Lung (tissue), 12 donors: ENCODE measurements around the gene PODXL. TPM values are rescaled to one million over a fixed set of nuclear protein-coding genes. Genes with fewer than 3 reads are reported as not detected.

Source experiments
- ATAC-seq: fragments of 200-7000 bp; cut with Tn5 transposase; one replicate; pipeline ENCODE4 v1.9.1; 2020; ENCODE audit warnings: moderate number of reproducible peaks; ENCODE audit not compliant: insufficient read depth, low FRiP score
- DNase-seq, 3 donors: peaks; one replicate each; pipeline ENCODE4 v3.0.0-alpha.2; 2013 to 2017
- H3K27ac ChIP-seq, 2 donors: one replicate each; pipeline ENCODE4 v1.5.1; 2013; ENCODE audit warnings: mild to moderate bottlenecking in 2 of 2, moderate library complexity in 2 of 2, control low read depth in 1 of 2, inconsistent platforms in 1 of 2, low read depth in 1 of 2, low read length in 1 of 2
- H3K27me3 ChIP-seq, 3 donors: one replicate each; pipeline ENCODE4 v1.5.1; 2013; ENCODE audit warnings: low read length in 2 of 3; ENCODE audit not compliant: control insufficient read depth in 3 of 3, insufficient read depth in 3 of 3
- H3K36me3 ChIP-seq, 4 donors: one replicate each; pipeline ENCODE4 v1.5.1; 2013; ENCODE audit warnings: low read length in 4 of 4, mild to moderate bottlenecking in 1 of 4, moderate library complexity in 1 of 4; ENCODE audit not compliant: control insufficient read depth in 4 of 4, insufficient read depth in 4 of 4
- H3K4me1 ChIP-seq, 5 donors: one replicate each; pipeline ENCODE4 v1.5.1; 2013; ENCODE audit warnings: low read length in 5 of 5, mild to moderate bottlenecking in 2 of 5, moderate library complexity in 1 of 5; ENCODE audit not compliant: control insufficient read depth in 5 of 5, insufficient read depth in 5 of 5
- H3K4me3 ChIP-seq: one replicate; pipeline ENCODE4 v1.5.1; 2013; ENCODE audit warnings: mild to moderate bottlenecking, control low read depth, moderate library complexity
- H3K9ac ChIP-seq, 2 donors: one replicate each; pipeline ENCODE4 v1.5.1; 2013; ENCODE audit warnings: low read length in 2 of 2, control low read depth in 1 of 2; ENCODE audit not compliant: insufficient read depth in 1 of 2
- H3K9me3 ChIP-seq, 4 donors: one replicate each; pipeline ENCODE4 v1.5.1; 2013; ENCODE audit warnings: low read length in 3 of 4, mild to moderate bottlenecking in 1 of 4, moderate library complexity in 1 of 4; ENCODE audit not compliant: control insufficient read depth in 4 of 4, insufficient read depth in 3 of 4
- WGBS, 2 donors: extraction: QIAGEN DNeasy Blood & Tissue Kit; methylation state at CpG; one replicate each; pipeline ENCODE4 v1.1.7; 2013; 5-methylcytosine and 5-hydroxymethylcytosine counted together
- polyA plus RNA-seq, 2 donors: library from polyadenylated mRNA; stranded (reverse); fragments of 200-250 nt; gene quantifications; one replicate each; pipeline ENCODE4 v1.2.1, GENCODE V29; 2013
- total RNA-seq, 2 donors: library from RNA; depleted of rRNA in 1 of 2; stranded (reverse); fragments of >200 nt in 1 of 2; gene quantifications; one replicate each; pipeline ENCODE4 v1.2.1, GENCODE V29; 2014 to 2021
- TF ChIP-seq, protein P1 (sequence below): IDR thresholded peaks from 2 replicates; pipeline ENCODE4 v1.5.1; 2012; ENCODE audit warnings: mild to moderate bottlenecking; ENCODE audit errors: control extremely low read depth, extremely low read depth
- donor health status: control.
- donor health status: control.
- donor health status: Bipolar disorder and iron deficiency.
- donor health status: healthy.
- donor health status: DM: yes; HTN: yes; CAD: no.

The PODXL gene
- total and polyA plus RNA-seq, 4 donors: 24.3 to 133 (median 57.6) TPM

DNA sequence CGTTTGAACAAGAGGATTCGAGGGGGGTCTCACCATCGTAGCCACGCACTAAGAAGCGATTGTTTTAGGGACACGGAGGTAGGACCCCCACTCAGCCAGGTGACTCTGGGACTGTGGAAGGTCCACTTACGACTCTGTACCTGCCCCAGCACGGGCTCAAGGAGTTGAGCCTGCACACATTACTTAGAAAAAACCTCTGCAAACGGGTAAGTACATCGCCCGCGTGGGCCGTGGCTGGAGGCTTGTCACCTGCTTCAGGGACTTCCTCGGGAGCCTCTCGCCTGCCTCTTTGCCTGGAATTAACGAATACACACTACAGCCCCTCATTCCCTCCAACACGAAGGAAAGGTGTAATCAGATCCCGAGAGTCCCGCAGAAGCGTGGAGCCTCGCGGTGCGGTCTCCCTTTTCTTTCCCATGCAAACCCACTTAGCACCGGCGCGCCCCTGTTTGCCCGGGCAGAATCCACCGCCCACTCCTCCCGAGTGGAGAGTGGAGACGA is 826 bp downstream of the PODXL start:
- WGBS, 2 donors: 4 to 5% methylated on average over 30 of the region's 30 CpGs
- DNase-seq (no peak), ATAC-seq (no peak)
- peaks cover 0 to 15% (median 0%) of the 10 kb centered on the region in 5 donors for H3K4me1 ChIP-seq
- peak overlapping the region; percentile 84 to 87 for H3K27ac ChIP-seq
- peak overlapping the region; percentile 80 for H3K4me3 ChIP-seq
- H3K27me3 ChIP-seq: peaks cover 0 to 28% (median 23%) of the 10 kb centered on the region in 3 donors
- TF ChIP-seq, protein P1, sequence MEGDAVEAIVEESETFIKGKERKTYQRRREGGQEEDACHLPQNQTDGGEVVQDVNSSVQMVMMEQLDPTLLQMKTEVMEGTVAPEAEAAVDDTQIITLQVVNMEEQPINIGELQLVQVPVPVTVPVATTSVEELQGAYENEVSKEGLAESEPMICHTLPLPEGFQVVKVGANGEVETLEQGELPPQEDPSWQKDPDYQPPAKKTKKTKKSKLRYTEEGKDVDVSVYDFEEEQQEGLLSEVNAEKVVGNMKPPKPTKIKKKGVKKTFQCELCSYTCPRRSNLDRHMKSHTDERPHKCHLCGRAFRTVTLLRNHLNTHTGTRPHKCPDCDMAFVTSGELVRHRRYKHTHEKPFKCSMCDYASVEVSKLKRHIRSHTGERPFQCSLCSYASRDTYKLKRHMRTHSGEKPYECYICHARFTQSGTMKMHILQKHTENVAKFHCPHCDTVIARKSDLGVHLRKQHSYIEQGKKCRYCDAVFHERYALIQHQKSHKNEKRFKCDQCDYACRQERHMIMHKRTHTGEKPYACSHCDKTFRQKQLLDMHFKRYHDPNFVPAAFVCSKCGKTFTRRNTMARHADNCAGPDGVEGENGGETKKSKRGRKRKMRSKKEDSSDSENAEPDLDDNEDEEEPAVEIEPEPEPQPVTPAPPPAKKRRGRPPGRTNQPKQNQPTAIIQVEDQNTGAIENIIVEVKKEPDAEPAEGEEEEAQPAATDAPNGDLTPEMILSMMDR: no peak
- peaks cover 0 to 2% (median 0%) of the 10 kb centered on the region in 4 donors for H3K36me3 ChIP-seq
- no peaks in the 10 kb centered on the region for H3K9me3 ChIP-seq
- no peak overlapping the region for H3K9ac ChIP-seq

DNA sequence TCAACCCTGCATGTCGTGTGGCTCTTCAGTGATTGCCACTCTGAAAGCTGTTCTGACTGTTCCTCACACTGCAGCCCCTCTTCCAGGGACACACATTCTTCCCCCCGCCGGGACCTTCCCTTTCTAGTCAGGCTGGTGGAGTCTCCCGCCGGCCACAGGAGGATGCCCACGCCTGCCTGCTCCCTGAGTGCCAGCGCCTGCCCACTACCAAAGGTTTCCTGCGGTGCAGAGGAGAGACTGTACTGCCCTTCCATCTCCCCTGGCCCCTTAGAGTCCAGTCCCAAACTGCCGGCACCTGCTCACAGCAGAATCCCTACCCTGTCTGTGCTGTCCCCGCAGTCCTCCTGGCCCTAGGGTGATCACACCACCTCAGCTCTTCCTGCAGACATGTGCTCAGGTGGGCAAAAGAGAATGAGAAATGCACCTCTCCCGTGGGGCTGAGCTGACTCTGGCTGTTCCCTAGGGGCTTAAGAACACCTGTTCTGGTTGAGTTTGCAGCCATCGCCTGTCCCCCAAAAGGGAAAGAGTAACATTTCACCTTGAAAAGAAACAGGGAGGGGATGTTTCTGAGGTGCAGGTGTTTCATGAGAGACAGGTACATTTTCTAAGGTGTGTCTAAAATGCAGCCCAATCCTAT is 1.4 kb downstream of the PODXL start:
- peak overlapping the region; percentile 6 to 87 for H3K27ac ChIP-seq
- peaks cover 0 to 15% (median 0%) of the 10 kb centered on the region in 5 donors for H3K4me1 ChIP-seq
- H3K36me3 ChIP-seq: peaks cover 0 to 2% (median 0%) of the 10 kb centered on the region in 4 donors
- WGBS, 2 donors: 60 to 61% methylated on average over 12 of the region's 12 CpGs
- H3K27me3 ChIP-seq: peaks cover 0 to 28% (median 23%) of the 10 kb centered on the region in 3 donors
- TF ChIP-seq, protein P1: no peak
- no peak overlapping the region for H3K9ac ChIP-seq
- H3K4me3 ChIP-seq: peak overlapping the region; percentile 80
- ATAC-seq (no peak), DNase-seq (no peak)
- no peaks in the 10 kb centered on the region for H3K9me3 ChIP-seq

DNA sequence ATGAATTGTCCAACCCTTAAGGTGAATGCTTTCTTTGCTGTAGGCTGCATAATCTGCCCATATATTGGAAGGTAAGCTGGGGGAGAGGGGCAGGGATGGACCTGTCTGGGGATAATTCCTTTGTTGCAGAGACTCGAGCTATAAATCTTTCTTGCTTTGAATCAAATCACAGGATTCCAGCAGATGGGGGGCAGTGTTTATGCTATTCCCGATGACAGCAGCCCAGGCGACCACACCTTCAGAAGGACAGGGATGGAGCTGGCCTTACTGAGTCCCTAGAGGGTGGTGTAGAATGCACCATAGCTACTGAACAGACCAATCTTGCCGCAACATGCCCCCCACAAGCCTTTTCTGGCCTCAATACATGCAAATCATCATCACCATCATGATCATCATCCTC is 2.5 kb downstream of the PODXL start:
- peaks cover 0 to 15% (median 0%) of the 10 kb centered on the region in 5 donors for H3K4me1 ChIP-seq
- 70 to 85% methylated on average over 4 of the region's 4 CpGs for WGBS, 2 donors

More for the DNA sequence above, 2.5 kb downstream of the PODXL start:
- DNase-seq (no peak), ATAC-seq (no peak)
- Histone ChIP-seq H3K27me3 (peaks cover 0 to 26% (median 23%) of the 10 kb centered on the region in 3 donors), H3K9ac (no peak overlapping the region), H3K9me3 (no peaks in the 10 kb centered on the region), H3K4me3 (peak overlapping the region; percentile 80), H3K27ac (peak overlapping the region in 1 of 2 donors; percentile 26), H3K36me3 (peaks cover 0 to 2% (median 0%) of the 10 kb centered on the region in 4 donors)
- TF ChIP-seq, protein P1: no peak
